ENCODE measurements around the gene USF2. TPM values are rescaled to one million over a fixed set of nuclear protein-coding genes. Genes with fewer than 3 reads are reported as not detected.

Gene USF2
- total and polyA plus RNA-seq, 10 of the 15 experiments (the other 5 are each of a cell fraction or from before 2014, with no cell fraction given), result 0.56 to 157 (median 65.5) TPM

DNA sequence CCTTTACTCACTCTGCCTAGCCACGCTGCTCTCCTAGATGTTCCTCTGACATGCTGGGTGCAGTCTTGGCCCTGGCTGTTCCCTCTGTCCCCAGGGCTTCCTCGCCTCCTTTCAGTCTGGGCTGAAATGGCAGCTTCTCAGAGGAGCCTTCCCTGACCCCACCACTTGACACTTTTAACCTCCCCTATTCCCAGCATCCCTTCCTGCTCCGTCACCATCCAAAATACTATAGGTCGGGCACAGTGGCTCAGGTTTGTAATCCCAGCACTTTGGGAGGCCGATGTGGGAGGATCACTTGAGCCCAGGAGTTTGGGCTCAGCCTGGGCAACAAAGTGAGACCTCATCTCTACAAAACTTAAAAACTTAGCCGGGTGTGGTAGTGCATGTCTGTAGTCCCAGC, 42.8 kb upstream of the USF2 start:
- RAD21 ChIA-PET (ENCODE audit: unreplicated experiment), result no interaction called here
- H3K36me3 ChIP-seq (ENCODE audit: control insufficient read depth in 2 of 2, insufficient read depth in 2 of 2, low read length in 1 of 2), result no peaks in the 10 kb centered on the region

DNA sequence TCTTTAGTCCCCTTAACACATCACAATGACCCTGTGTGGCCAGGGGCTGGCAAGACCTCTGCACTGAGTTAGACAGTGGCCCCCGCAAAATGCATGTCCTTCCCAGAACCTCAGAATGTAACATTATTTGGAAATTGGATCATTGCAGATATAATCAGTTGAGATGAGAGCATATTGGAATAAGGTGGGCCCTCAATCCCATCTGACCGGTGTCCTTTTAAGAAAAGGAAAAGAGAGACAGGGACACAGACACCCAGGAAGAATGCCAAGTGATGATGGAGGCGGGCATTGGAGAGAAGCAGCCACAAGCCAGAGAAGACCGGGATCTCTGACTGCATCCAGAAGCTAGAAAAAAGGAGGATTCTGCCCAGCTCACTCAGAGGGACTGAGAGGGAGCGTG, 42.0 kb upstream of the USF2 start:
- H3K79me2 ChIP-seq (ENCODE audit: control insufficient read depth, insufficient read depth, low read length), result no peaks in the 10 kb centered on the region
- H2AFZ ChIP-seq (ENCODE audit: control insufficient read depth, low read depth, low read length), result no peak overlapping the region
- H3K27me3 ChIP-seq (replicated peaks in 1 of 2; ENCODE audit: control insufficient read depth in 2 of 2, insufficient read depth in 2 of 2, low read length in 1 of 2), result 0 out of 4 replicates have a peak, but pooled peaks cover 0 to 2% of the 10 kb centered on the region in 2 experiments
- H3K27ac ChIP-seq (ENCODE audit: control insufficient read depth, insufficient read depth), result no peak overlapping the region
- TF ChIP-seq, protein P1, sequence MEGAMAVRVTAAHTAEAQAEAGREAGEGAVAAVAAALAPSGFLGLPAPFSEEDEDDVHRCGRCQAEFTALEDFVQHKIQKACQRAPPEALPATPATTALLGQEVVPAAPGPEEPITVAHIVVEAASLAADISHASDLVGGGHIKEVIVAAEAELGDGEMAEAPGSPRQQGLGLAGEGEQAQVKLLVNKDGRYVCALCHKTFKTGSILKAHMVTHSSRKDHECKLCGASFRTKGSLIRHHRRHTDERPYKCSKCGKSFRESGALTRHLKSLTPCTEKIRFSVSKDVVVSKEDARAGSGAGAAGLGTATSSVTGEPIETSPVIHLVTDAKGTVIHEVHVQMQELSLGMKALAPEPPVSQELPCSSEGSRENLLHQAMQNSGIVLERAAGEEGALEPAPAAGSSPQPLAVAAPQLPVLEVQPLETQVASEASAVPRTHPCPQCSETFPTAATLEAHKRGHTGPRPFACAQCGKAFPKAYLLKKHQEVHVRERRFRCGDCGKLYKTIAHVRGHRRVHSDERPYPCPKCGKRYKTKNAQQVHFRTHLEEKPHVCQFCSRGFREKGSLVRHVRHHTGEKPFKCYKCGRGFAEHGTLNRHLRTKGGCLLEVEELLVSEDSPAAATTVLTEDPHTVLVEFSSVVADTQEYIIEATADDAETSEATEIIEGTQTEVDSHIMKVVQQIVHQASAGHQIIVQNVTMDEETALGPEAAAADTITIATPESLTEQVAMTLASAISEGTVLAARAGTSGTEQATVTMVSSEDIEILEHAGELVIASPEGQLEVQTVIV (IDR thresholded peaks at IDR 0.05; ENCODE audit: borderline replicate concordance, partially characterized antibody), result no peak
- TF ChIP-seq, protein P2, sequence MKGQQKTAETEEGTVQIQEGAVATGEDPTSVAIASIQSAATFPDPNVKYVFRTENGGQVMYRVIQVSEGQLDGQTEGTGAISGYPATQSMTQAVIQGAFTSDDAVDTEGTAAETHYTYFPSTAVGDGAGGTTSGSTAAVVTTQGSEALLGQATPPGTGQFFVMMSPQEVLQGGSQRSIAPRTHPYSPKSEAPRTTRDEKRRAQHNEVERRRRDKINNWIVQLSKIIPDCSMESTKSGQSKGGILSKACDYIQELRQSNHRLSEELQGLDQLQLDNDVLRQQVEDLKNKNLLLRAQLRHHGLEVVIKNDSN (IDR thresholded peaks at IDR 0.05; ENCODE audit: borderline replicate concordance, extremely low read length, insufficient read depth, low read depth, low read length), result no peak
- H3K36me3 ChIP-seq (ENCODE audit: control insufficient read depth in 2 of 2, insufficient read depth in 2 of 2, low read length in 1 of 2), result no peaks in the 10 kb centered on the region
- in situ Hi-C loops (cut with MboI), result no loop called here
- ATAC-seq (no peak), FAIRE-seq (no peak), DNase-seq (ENCODE audit: low read depth, low spot score) (no peak)
- H3K4me3 ChIP-seq, result no peak overlapping the region
- ChIA-PET CTCF (no interaction called here), POLR2A (no interaction called here), SMC1A (ENCODE audit: uncharacterized antibody, unreplicated experiment) (interaction anchor here (1.4 kb wide), 1 partner anchor 14 kb away, joined by 3 read pairs; no protein-coding TSS in a partner anchor), RAD21 (ENCODE audit: unreplicated experiment) (no interaction called here)
- no peaks in the 10 kb centered on the region for H4K20me1 ChIP-seq (ENCODE audit: control insufficient read depth, insufficient read depth)
- WGBS (ENCODE audit: insufficient coverage, insufficient replicate concordance, low lambda C conversion rate, missing lambda C conversion rate), result 65% methylated on average over 5 of the region's 5 CpGs
- no peaks in the 10 kb centered on the region for H3K4me1 ChIP-seq (ENCODE audit: control insufficient read depth, insufficient read depth, low read length)
- H3K9ac ChIP-seq (ENCODE audit: control insufficient read depth, insufficient read depth, low read length), result no peak overlapping the region
- intact Hi-C loops (cut with micrococcal nuclease; ENCODE audit: unreplicated experiment), result no loop called here
- BruUV-seq (replicated peaks), result no TSS peak
- H3K4me2 ChIP-seq (ENCODE audit: control insufficient read depth, insufficient read depth), result no peak overlapping the region
- H3K9me3 ChIP-seq (replicated peaks; ENCODE audit: control insufficient read depth, insufficient read depth, low read length), result peaks cover 2% of the 10 kb centered on the region; the same call in 2 of the 3 replicates

More for the DNA sequence above, 42.8 kb upstream of the USF2 start:
- intact Hi-C loops (cut with micrococcal nuclease; ENCODE audit: unreplicated experiment), result no loop called here
- H3K27me3 ChIP-seq (replicated peaks in 1 of 2; ENCODE audit: control insufficient read depth in 2 of 2, insufficient read depth in 2 of 2, low read length in 1 of 2), result 0 out of 4 replicates have a peak, but pooled peaks cover 0 to 2% of the 10 kb centered on the region in 2 experiments
- ATAC-seq (no peak), DNase-seq (ENCODE audit: low read depth, low spot score) (no peak), FAIRE-seq (no peak)
- H3K9me3 ChIP-seq (replicated peaks; ENCODE audit: control insufficient read depth, insufficient read depth, low read length), result peaks cover 2% of the 10 kb centered on the region; the same call in 2 of the 3 replicates
- no peak overlapping the region for H2AFZ ChIP-seq (ENCODE audit: control insufficient read depth, low read depth, low read length)
- H4K20me1 ChIP-seq (ENCODE audit: control insufficient read depth, insufficient read depth), result no peaks in the 10 kb centered on the region
- POLR2A ChIA-PET, result no interaction called here
- no peak overlapping the region for H3K4me2 ChIP-seq (ENCODE audit: control insufficient read depth, insufficient read depth)
- no TSS peak for BruUV-seq (replicated peaks)
- no peak overlapping the region for H3K27ac ChIP-seq (ENCODE audit: control insufficient read depth, insufficient read depth)
- 31% methylated on average over 6 of the region's 6 CpGs for WGBS (ENCODE audit: insufficient coverage, insufficient replicate concordance, low lambda C conversion rate, missing lambda C conversion rate)
- no peak overlapping the region for H3K9ac ChIP-seq (ENCODE audit: control insufficient read depth, insufficient read depth, low read length)
- no peaks in the 10 kb centered on the region for H3K79me2 ChIP-seq (ENCODE audit: control insufficient read depth, insufficient read depth, low read length)
- SMC1A ChIA-PET (ENCODE audit: uncharacterized antibody, unreplicated experiment), result interaction anchor here (1.4 to 1.6 kb wide), 2 partner anchors 11 to 15 kb away, joined by 3 read pairs; no protein-coding TSS in a partner anchor
- no peaks in the 10 kb centered on the region for H3K4me1 ChIP-seq (ENCODE audit: control insufficient read depth, insufficient read depth, low read length)
- TF ChIP-seq POLR2A (IDR thresholded peaks at IDR 0.05; ENCODE audit: low read depth, low read length) (no peak), ZNF384 (IDR thresholded peaks at IDR 0.05; ENCODE audit: borderline replicate concordance, low read depth, low read length) (no peak), YBX1 (IDR thresholded peaks at IDR 0.05) (no peak)
- in situ Hi-C loops (cut with MboI), result no loop called here
- no peak overlapping the region for H3K4me3 ChIP-seq
- CTCF ChIA-PET, result no interaction called here
